Adipocyte (in vitro differentiated cells): Measurements from ENCODE around the gene ZMIZ1.
"Not testable (repeated sequence)": the region's sequence is repeated elsewhere in the genome, so short reads cannot be mapped to it uniquely, and the experiment has no call there.

Experiments
- DNase-seq: peaks from one replicate; pipeline ENCODE4 v3.0.0-alpha.2; 2015; ENCODE audit warnings: low read depth
- H3K27me3 ChIP-seq: replicated peaks from 2 replicates; pipeline ENCODE4 v1.7.0; 2013; ENCODE audit warnings: mild to moderate bottlenecking, low read length, moderate library complexity; ENCODE audit not compliant: control insufficient read depth, insufficient read depth
- H3K36me3 ChIP-seq: 2 replicates; pipeline ENCODE4 v1.7.0; 2013; ENCODE audit warnings: low read length, mild to moderate bottlenecking, moderate library complexity; ENCODE audit not compliant: control insufficient read depth, insufficient read depth, severe bottlenecking
- H3K4me1 ChIP-seq: 2 replicates; pipeline ENCODE4 v1.7.0; 2013; ENCODE audit warnings: mild to moderate bottlenecking, low read length, moderate library complexity; ENCODE audit not compliant: control insufficient read depth, insufficient read depth
- H3K4me3 ChIP-seq: 2 replicates; pipeline ENCODE4 v1.7.0; 2013; ENCODE audit warnings: mild to moderate bottlenecking, low read length, moderate library complexity
- H3K9ac ChIP-seq: 2 replicates; pipeline ENCODE4 v1.7.0; 2013; ENCODE audit warnings: mild to moderate bottlenecking, low read length, moderate library complexity
- H3K9me3 ChIP-seq: 2 replicates; pipeline ENCODE4 v1.7.0; 2013; ENCODE audit warnings: mild to moderate bottlenecking, low read length, moderate library complexity; ENCODE audit not compliant: control insufficient read depth

ZMIZ1 gene

DNA sequence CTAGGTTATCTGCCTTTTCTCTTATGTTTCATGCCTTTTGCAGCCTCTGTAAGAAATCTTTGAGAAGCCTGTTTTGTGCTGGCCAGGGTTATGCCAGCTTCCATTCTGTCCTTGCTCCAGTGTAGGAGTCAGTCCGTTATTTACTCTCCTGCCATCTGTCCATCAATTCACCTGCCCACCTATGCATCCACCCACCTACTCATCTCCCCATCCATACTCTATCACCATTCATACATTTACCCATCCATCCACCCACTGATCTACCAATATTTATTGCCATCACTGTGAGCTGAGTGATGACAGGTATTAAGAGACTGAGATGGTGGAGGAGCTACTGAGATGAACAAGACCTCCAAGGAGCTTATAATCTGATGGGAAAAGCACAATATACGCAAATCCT, 265.8 kb downstream of the ZMIZ1 start:
- H3K4me1 ChIP-seq, result peaks cover 8% of the 10 kb centered on the region
- H3K36me3 ChIP-seq, result no peaks in the 10 kb centered on the region
- peaks cover 4% of the 10 kb centered on the region for H3K9me3 ChIP-seq
- no peak overlapping the region for H3K9ac ChIP-seq
- H3K4me3 ChIP-seq, result no peak overlapping the region
- DNase-seq, result no peak
- H3K27me3 ChIP-seq, result no peaks in the 10 kb centered on the region

DNA sequence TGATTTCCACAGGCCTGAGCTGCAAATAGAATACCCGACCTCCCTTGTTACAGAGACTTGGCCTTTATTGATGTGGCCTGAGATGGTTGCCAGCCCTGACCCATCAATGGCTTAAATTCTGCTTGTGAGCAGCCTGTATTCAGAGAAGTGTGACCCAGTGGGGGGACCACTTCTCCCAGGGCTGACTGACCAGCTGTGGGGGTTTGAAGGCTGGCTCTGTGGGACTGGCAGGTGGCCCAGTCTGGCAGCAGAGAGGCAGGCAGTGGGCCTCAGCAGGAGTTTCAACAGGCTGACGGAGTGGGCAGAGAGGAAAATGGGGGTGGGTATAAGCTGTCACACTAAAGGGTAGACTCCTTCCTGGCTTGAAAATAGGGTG, 266.3 kb downstream of the ZMIZ1 start:
- DNase-seq, result no peak
- H3K9ac ChIP-seq, result no peak overlapping the region

GRCh38 chr10:79335470-79336235, 266.9 kb downstream of the ZMIZ1 start:
- H3K9ac ChIP-seq, result no peak overlapping the region
- H3K36me3 ChIP-seq, result no peaks in the 10 kb centered on the region
- H3K4me3 ChIP-seq, result no peak overlapping the region
- peaks cover 4% of the 10 kb centered on the region for H3K9me3 ChIP-seq
- H3K4me1 ChIP-seq, result peaks cover 12% of the 10 kb centered on the region
- no peak for DNase-seq
- no peaks in the 10 kb centered on the region for H3K27me3 ChIP-seq

More for the DNA sequence above, 266.3 kb downstream of the ZMIZ1 start:
- H3K27me3 ChIP-seq, result no peaks in the 10 kb centered on the region
- H3K9me3 ChIP-seq, result peaks cover 4% of the 10 kb centered on the region
- H3K4me1 ChIP-seq, result peaks cover 8% of the 10 kb centered on the region
- H3K36me3 ChIP-seq, result no peaks in the 10 kb centered on the region
- H3K4me3 ChIP-seq, result no peak overlapping the region

- H3K4me1 ChIP-seq, result peaks cover 18% of the 10 kb centered on the region
- no peaks in the 10 kb centered on the region for H3K27me3 ChIP-seq
- H3K36me3 ChIP-seq, result no peaks in the 10 kb centered on the region
- H3K9me3 ChIP-seq, result peaks cover 4% of the 10 kb centered on the region
- no peak overlapping the region for H3K9ac ChIP-seq
- no peak for DNase-seq
- no peak overlapping the region for H3K4me3 ChIP-seq
These were observed 267.5 kb downstream of the ZMIZ1 start for GRCh38 chr10:79336276-79336675.

DNA sequence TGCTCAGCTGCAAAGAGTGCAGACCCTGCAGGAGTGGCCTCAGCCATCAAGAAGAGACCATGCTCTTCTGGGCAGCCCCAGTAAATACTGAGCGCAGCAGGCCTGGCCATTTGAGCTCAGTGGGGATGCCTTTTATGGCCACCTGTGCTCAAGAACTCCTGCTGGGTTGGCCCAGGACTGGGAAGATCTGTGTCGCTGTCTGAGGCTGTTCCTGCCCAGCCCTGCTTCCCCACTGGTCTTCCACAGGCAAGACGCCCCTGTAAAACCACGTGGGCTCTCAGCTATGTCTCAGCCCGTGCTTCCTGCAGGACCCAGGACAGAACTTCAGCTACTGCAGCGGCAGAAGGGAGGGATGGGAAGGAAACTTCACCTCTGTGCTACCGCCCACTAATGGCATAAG, 268.0 kb downstream of the ZMIZ1 start:
- peaks cover 4% of the 10 kb centered on the region for H3K9me3 ChIP-seq
- H3K27me3 ChIP-seq, result no peaks in the 10 kb centered on the region
- peaks cover 14% of the 10 kb centered on the region for H3K4me1 ChIP-seq
- DNase-seq, result no peak
- H3K36me3 ChIP-seq, result no peaks in the 10 kb centered on the region
- no peak overlapping the region for H3K4me3 ChIP-seq
- no peak overlapping the region for H3K9ac ChIP-seq

DNA sequence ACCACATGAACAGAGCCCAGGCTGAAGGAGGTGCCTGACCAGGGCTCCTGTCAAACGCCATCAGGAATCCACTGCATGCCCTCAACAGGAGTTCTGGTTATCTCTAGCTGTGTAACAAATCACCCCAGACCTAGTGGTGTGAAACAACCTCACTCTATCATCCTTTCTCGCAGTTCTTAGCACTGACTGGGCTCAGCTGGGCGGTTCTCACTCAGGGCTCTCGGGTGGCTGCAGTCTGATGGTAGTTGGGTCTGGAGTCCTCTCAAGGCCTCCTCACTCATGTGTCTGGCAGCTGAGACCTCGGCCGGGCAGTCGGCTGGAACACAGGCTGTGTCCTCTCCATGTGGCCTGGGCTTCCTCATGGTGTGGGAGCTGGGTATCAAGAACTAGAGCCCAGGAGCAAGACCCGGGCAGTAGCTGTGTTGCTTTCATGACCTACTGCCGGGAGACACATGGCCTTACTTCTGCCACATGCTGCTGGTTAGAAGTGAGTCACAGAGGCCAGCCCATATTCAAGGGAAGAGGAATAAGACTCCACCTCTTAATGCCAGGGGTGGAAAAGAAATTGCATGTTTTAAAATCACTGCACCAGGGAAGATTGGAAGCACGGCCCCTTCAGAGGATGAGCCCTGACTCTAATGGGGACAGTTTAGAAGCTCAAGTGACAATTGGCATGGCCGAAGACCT, 269.2 kb downstream of the ZMIZ1 start:
- not testable (repeated sequence) for H3K36me3 ChIP-seq, H3K9me3 ChIP-seq, H3K9ac ChIP-seq, DNase-seq, H3K4me3 ChIP-seq, H3K27me3 ChIP-seq
- H3K4me1 ChIP-seq, result peaks cover 22% of the 10 kb centered on the region

DNA sequence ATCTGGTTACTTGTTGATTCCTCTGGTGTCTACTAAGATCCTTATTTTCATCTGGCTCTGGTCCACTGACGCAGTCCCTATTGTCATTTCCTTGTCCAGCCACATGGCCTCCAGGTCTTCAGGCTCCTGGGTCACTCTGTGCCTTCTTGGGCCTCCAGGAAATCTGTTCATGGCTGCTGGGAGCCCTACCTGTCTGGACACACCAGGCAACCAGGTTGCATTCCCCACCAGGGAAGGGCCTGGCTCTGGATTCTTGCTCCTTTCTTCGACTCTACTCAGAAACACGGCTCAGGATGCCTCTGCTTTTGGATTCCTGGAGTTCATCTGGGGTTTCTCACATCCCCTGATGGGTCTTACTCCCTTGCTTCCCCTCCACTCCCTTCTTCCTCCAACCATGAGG, 270.5 kb downstream of the ZMIZ1 start:
- Histone ChIP-seq H3K36me3 (no peaks in the 10 kb centered on the region), H3K9ac (no peak overlapping the region), H3K4me1 (peaks cover 28% of the 10 kb centered on the region), H3K9me3 (peaks cover 4% of the 10 kb centered on the region), H3K4me3 (no peak overlapping the region), H3K27me3 (no peaks in the 10 kb centered on the region)
- DNase-seq, result no peak

DNA sequence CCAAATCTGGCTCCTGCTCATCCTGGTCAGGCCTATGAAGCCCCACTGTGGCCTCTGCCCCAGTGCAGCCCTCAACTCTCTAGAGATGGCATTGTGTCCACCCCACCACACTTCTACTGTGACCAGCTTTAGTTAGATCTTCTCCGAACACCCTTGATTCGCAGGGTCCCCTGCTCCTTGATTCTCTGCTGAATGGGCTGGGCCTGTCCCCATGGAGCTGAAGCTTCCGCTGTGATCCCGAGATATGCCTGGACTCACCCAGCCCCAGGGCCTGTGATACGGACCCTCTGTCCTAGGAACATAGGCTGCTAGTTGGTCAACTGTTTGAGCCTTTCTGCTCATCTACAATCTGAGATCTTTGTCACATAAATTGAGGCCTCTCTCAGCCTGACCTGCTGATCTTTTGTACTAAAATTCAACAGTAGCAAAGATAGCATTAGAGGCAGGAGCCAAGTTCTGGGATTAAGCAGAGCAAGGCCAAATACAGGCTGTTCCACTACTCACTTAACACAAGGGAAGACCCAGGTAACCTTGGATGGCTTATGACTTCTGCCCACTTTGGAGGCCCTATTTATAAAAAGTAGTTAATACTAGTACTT, 272.0 kb downstream of the ZMIZ1 start:
- no peak overlapping the region for H3K4me3 ChIP-seq
- no peaks in the 10 kb centered on the region for H3K36me3 ChIP-seq
- H3K27me3 ChIP-seq, result no peaks in the 10 kb centered on the region
- peaks cover 41% of the 10 kb centered on the region for H3K4me1 ChIP-seq
- H3K9me3 ChIP-seq, result peaks cover 4% of the 10 kb centered on the region
- H3K9ac ChIP-seq, result no peak overlapping the region
- DNase-seq, result no peak

- no peaks in the 10 kb centered on the region for H3K36me3 ChIP-seq
- H3K4me1 ChIP-seq, result peaks cover 54% of the 10 kb centered on the region
- no peaks in the 10 kb centered on the region for H3K27me3 ChIP-seq
- H3K9me3 ChIP-seq, result peaks cover 4% of the 10 kb centered on the region
- H3K4me3 ChIP-seq, result no peak overlapping the region
- no peak overlapping the region for H3K9ac ChIP-seq
- DNase-seq, result no peak
These were observed 273.6 kb downstream of the ZMIZ1 start for GRCh38 chr10:79342295-79342761.

- H3K4me3 ChIP-seq, result no peak overlapping the region
- H3K9me3 ChIP-seq, result no peaks in the 10 kb centered on the region
- H3K9ac ChIP-seq, result no peak overlapping the region
- DNase-seq, result no peak
- no peaks in the 10 kb centered on the region for H3K27me3 ChIP-seq
- H3K36me3 ChIP-seq, result no peaks in the 10 kb centered on the region
- peaks cover 54% of the 10 kb centered on the region for H3K4me1 ChIP-seq
These were observed 274.2 kb downstream of the ZMIZ1 start for GRCh38 chr10:79342811-79343561.
